ENCODE measurements around the gene COL11A1.
"Not testable (repeated sequence)": the region's sequence is repeated elsewhere in the genome, so short reads cannot be mapped to it uniquely, and the experiment has no call there.

COL11A1 gene

GRCh38 chr1:103075316-103076000, 32.9 kb downstream of the COL11A1 start:
- DNase-seq = no peak

GRCh38 chr1:103074224-103074623, 34.1 kb downstream of the COL11A1 start:
- no peak for DNase-seq

GRCh38 chr1:103069201-103069600, 39.1 kb downstream of the COL11A1 start:
- DNase-seq = no peak

- no peak for DNase-seq
These were observed 44.4 kb downstream of the COL11A1 start for GRCh38 chr1:103063921-103064320.

- DNase-seq = no peak
These were observed 49.9 kb downstream of the COL11A1 start for GRCh38 chr1:103058391-103058790.

- DNase-seq = no peak
These were observed 51.9 kb downstream of the COL11A1 start for GRCh38 chr1:103056423-103056822.

- not testable (repeated sequence) for DNase-seq
These were observed 80.2 kb downstream of the COL11A1 start for GRCh38 chr1:103028110-103028509.

- DNase-seq = no peak
These were observed 82.4 kb downstream of the COL11A1 start for GRCh38 chr1:103025858-103026409.

- DNase-seq = no peak
These were observed 84.3 kb downstream of the COL11A1 start for GRCh38 chr1:103024051-103024450.

GRCh38 chr1:103002005-103002404, 106.3 kb downstream of the COL11A1 start:
- no peak for DNase-seq

GRCh38 chr1:102978874-102979273, 129.4 kb downstream of the COL11A1 start:
- no peak for DNase-seq

GRCh38 chr1:102977292-102977691, 131.0 kb downstream of the COL11A1 start:
- no peak for DNase-seq

GRCh38 chr1:102970496-102971078, 137.7 kb downstream of the COL11A1 start:
- DNase-seq = no peak

- DNase-seq = no peak
These were observed 140.5 kb downstream of the COL11A1 start for GRCh38 chr1:102967786-102968185.

- DNase-seq = no peak
These were observed 146.8 kb downstream of the COL11A1 start for GRCh38 chr1:102961549-102961948.

GRCh38 chr1:102954576-102954975, 153.7 kb downstream of the COL11A1 start:
- no peak for DNase-seq

GRCh38 chr1:102952400-102952799, 155.9 kb downstream of the COL11A1 start:
- DNase-seq = no peak

GRCh38 chr1:102942324-102942723, 166.0 kb downstream of the COL11A1 start:
- no peak for DNase-seq

- no peak for DNase-seq
These were observed 166.9 kb downstream of the COL11A1 start for GRCh38 chr1:102941366-102941947.

- DNase-seq = no peak
These were observed 170.9 kb downstream of the COL11A1 start for GRCh38 chr1:102937401-102937800.

GRCh38 chr1:102933362-102933761, 175.0 kb downstream of the COL11A1 start:
- not testable (repeated sequence) for DNase-seq

- no peak for DNase-seq
These were observed 188.7 kb downstream of the COL11A1 start for GRCh38 chr1:102919659-102920058.

GRCh38 chr1:102901996-102902395, 206.3 kb downstream of the COL11A1 start:
- no peak for DNase-seq

GRCh38 chr1:102899935-102900334, 208.4 kb downstream of the COL11A1 start:
- DNase-seq = no peak

Measured in activated naive CD4-positive, alpha-beta T cell (primary cell).